ENCODE data around the gene ZNF496.
"Not testable (repeated sequence)": the region's sequence is repeated elsewhere in the genome, so short reads cannot be mapped to it uniquely, and the experiment has no call there.

- not testable (repeated sequence) for TF ChIP-seq CTCF, POLR2A (IDR thresholded peaks at IDR 0.05)
Observed at GRCh38 chr1:247377656-247378055, 46.0 kb upstream of the ZNF496 start.
